Prostate gland (tissue), 2 donors: ENCODE data around the gene IL36A.

Experiments used
- POLR2A ChIP-seq: fragments of 450-650 bp; IDR thresholded peaks from one replicate; pipeline ENCODE4 v1.6.1; 2016; ENCODE audit warnings: antibody characterized with exemption, mild to moderate bottlenecking
- TF ChIP-seq, protein P1 (sequence below), 4 experiments: fragments of 200-600 bp in 2 of 4; fragments of 450-650 bp in 2 of 4; sonication (generic) in 2 of 4; IDR thresholded peaks; 1 replicate in 3 of 4; 2 replicates in 1 of 4; pipeline ENCODE4 v1.5.1; 2016 to 2019; ENCODE audit warnings: antibody characterized with exemption in 4 of 4, mild to moderate bottlenecking in 2 of 4, moderate library complexity in 2 of 4

DNA sequence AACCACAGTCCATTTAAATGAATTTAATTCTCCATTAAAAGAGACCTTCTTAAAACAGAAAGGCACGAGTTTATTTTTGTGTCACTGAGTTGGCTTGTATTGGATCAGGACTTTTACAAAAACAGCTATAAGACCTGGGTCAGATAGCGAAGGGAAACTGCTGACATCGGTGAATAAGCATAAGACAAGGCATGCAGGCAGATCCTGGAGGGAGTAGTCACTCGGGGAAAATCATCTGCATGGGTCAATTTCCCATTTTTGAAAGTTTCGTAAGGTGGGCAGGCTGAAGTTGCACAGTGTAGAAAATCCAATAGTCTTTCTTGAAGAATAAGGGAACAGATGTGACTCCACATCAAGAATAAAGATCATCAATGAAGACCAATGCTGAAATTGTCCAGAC lies 34.5 kb downstream of the IL36A start:
- TF ChIP-seq POLR2A: no peak
- TF ChIP-seq, protein P1, sequence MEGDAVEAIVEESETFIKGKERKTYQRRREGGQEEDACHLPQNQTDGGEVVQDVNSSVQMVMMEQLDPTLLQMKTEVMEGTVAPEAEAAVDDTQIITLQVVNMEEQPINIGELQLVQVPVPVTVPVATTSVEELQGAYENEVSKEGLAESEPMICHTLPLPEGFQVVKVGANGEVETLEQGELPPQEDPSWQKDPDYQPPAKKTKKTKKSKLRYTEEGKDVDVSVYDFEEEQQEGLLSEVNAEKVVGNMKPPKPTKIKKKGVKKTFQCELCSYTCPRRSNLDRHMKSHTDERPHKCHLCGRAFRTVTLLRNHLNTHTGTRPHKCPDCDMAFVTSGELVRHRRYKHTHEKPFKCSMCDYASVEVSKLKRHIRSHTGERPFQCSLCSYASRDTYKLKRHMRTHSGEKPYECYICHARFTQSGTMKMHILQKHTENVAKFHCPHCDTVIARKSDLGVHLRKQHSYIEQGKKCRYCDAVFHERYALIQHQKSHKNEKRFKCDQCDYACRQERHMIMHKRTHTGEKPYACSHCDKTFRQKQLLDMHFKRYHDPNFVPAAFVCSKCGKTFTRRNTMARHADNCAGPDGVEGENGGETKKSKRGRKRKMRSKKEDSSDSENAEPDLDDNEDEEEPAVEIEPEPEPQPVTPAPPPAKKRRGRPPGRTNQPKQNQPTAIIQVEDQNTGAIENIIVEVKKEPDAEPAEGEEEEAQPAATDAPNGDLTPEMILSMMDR (IDR thresholded peaks at IDR 0.05): no peak
